ENCODE data around the gene TSHZ2.
"Not testable (repeated sequence)": the region's sequence is repeated elsewhere in the genome, so short reads cannot be mapped to it uniquely, and the experiment has no call there.

Gene TSHZ2

DNA sequence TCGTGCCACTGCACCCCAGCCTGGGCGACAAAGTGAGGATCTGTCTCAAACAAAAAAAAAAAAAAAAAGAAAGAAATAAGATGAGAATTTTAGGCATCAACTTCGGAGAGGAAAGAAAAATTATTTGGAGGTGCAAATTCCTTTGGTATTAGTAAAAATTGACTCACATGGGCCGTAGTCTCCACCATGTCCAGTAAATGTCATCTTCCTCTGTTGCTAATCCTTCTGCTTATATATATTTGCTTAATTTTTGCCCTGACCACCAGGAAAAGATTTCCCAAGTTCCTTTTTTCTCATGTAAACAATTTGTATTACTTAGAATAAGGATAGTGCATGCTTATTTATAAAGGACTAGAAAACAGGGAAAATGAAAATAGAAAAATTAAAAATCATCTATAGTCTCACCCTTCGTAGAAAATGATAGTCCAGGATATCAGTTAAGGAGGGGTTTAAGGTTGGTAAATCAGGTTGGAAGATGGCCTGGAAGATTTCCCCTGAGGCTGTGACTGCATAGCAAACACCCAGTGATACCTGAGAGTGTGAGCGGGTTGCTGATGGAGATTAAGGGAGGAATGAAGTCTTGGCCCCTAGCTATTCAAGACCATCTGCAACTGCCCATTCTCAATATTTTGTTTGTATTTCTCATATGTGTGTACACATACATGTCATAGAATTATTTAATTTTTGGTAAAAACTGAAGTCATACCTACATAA lies 380.7 kb downstream of the TSHZ2 start:
- DNase-seq (ENCODE audit: low read depth): no peak

DNA sequence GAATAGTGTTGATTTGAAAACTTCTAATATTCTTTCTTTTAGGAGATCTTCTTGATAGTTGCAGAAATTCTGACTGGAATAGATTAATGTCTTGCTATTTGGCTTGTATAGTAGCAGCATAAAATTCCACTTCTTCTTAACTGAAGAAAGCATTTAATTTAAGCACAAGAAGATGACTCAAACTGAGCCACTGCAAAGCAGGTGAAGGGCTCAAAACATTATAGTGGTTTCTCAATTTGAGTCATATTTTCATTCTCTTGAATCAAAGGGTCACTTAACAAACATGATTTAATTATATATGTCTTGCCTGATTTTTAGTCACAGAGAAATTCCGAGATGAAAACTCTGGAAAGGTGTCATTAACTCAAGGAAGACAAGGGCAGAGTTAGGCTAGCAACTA lies 382.2 kb downstream of the TSHZ2 start:
- no peak for DNase-seq (ENCODE audit: low read depth)

GRCh38 chr20:53355790-53356189 lies 383.6 kb downstream of the TSHZ2 start:
- no peak for DNase-seq (ENCODE audit: low read depth)

DNA sequence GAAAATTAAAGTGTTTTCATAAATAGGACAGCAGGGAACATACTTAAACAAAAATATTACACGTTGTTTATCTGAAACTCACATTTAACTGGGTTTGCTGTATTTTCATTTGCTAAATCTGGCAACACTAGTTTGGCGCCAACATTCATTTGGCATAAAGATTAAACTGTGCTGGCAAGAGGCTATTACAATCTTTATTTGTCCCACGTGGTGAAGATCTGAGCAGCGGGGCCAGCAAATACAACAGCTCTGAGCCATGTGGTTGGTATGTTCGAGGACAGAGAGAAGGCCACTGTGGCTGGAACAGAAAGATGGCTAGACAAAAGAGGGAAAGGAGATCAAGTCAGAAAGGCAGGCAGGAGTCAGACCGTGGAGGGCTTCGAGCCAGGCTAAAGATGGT lies 387.3 kb downstream of the TSHZ2 start:
- no peak for DNase-seq (ENCODE audit: low read depth)

DNA sequence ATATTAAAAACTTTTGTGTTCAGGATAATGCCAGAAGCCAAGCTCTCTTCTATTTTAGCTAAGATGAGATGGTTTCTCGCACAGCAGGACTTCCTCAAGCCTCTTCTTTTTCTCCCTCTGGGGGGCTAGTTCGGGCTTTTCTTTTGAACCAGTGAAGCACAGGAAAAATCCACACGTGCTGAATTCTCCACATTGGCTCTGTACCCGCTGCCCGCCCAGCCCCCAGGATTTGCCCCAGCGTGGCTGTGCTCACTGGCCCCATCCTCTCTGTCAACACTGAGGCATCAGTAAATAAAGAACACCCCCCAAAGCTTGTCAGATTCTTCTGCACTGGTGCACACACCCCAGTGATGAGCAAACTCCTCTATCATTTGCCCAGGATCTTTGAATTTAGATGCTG lies 388.7 kb downstream of the TSHZ2 start:
- no peak for DNase-seq (ENCODE audit: low read depth)

- DNase-seq (ENCODE audit: low read depth): no peak
These were observed 390.6 kb downstream of the TSHZ2 start for GRCh38 chr20:53362736-53363135.

- no peak for DNase-seq (ENCODE audit: low read depth)
These were observed 392.5 kb downstream of the TSHZ2 start for GRCh38 chr20:53364646-53365045.

DNA sequence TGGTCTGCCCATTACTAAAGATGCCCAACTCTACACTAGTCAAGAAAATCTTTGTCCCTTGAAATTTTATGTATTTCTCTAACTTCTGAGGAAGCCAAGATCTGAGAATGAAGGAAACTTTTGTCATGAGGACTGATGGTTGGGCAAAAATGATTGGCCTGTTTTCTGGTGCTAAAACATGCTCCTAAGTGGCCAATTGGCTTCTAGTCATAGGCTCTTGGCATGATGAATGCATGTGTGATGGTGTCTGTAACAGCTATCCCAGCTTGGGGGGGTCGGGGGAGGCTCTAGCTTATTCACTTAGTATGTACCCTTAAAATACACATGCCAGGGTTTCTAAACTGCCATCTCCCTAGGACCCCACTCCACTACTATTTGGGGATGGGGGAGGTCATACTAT lies 392.9 kb downstream of the TSHZ2 start:
- DNase-seq (ENCODE audit: low read depth): no peak

DNA sequence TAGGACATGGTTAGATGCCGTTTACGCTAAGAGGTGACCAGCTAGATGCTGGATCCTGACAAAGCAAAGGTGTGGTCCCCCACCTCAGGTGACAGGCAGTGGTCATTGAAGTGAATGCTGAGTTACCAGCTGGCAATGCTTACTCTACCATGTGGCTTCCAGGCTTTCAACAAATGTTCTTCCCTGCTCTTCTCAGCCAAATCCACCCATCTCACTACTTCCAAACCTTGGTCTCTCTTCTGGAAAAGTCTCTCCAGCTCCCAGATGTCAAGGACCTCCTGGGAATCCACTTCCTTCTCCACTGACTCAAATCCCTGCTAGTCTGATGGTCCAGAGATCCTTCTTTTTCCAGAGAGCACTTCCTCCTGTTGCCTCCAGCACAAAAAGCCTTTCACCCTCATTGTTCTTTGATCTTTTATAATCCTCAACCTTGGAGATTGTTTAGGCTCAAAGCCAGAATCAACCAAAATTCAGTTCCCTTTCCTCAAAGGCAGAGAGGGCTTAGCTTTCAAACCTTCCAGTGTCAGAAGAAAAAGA lies 393.4 kb downstream of the TSHZ2 start:
- DNase-seq (ENCODE audit: low read depth): no peak

- DNase-seq (ENCODE audit: low read depth): not testable (repeated sequence)
These were observed 394.8 kb downstream of the TSHZ2 start for GRCh38 chr20:53366928-53367327.

GRCh38 chr20:53369871-53370270 lies 397.7 kb downstream of the TSHZ2 start:
- no peak for DNase-seq (ENCODE audit: low read depth)

GRCh38 chr20:53370345-53370961 lies 398.3 kb downstream of the TSHZ2 start:
- DNase-seq (ENCODE audit: low read depth): no peak

GRCh38 chr20:53371216-53371615 lies 399.1 kb downstream of the TSHZ2 start:
- DNase-seq (ENCODE audit: low read depth): no peak

DNA sequence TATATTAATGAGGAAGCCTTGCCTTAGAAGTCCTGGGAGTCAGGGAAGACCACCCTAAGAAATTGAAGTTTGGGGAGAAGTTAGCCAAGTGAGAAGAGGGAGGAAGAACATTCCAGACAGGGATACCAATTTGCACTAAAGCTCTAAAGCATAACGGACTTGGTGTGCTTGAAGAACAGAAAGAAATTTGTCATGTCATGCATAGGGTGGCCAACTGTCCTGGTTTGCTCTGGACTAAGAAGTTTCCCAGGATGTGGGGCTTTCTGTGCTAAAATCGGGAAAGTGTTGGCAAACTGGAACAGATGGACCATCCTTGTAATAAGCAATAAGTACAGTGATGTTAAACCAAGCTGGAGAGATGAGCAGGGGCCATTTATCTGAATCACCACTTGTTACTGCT lies 403.9 kb downstream of the TSHZ2 start:
- no peak for DNase-seq (ENCODE audit: low read depth)

DNA sequence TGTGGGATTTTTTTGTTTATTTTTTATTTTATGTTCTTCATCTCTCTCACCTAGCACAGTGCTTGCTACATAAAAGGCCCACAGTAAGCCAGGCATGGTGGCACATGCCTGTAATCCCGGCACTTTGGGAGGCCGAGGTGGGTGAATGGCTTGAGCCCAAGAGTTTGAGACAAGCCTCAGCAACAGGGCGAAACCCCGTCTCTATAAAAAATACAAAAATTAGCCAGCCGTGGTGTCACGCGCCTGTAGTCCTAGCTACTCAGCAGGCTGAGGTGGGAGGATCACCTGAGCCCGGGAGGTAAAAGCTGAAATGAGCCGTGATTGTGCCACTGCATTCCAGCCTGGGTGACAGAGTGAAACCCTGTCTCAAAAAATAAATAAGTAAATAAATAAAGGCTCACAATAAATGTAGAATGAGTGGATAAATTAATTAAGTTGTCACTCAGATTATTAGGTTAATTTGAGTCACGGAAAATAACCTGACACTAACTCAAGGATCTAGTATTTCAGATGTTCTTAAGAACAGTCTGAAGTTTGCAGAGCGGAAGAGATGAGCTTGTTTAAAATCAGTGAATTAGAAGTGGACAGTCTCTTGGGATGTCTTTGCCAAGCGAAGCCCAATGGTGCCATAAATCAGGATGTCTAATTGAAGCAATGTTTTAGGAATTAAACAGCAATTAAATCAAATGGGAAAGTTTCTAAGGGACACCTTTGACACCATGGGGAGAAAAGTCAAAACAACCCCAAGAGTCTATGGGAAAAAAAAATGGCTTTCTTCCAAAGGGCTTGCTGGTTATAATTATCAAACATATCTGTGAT lies 407.1 kb downstream of the TSHZ2 start:
- no peak for DNase-seq (ENCODE audit: low read depth)

- DNase-seq (ENCODE audit: low read depth): no peak
These were observed 407.6 kb downstream of the TSHZ2 start for GRCh38 chr20:53379833-53380120.

DNA sequence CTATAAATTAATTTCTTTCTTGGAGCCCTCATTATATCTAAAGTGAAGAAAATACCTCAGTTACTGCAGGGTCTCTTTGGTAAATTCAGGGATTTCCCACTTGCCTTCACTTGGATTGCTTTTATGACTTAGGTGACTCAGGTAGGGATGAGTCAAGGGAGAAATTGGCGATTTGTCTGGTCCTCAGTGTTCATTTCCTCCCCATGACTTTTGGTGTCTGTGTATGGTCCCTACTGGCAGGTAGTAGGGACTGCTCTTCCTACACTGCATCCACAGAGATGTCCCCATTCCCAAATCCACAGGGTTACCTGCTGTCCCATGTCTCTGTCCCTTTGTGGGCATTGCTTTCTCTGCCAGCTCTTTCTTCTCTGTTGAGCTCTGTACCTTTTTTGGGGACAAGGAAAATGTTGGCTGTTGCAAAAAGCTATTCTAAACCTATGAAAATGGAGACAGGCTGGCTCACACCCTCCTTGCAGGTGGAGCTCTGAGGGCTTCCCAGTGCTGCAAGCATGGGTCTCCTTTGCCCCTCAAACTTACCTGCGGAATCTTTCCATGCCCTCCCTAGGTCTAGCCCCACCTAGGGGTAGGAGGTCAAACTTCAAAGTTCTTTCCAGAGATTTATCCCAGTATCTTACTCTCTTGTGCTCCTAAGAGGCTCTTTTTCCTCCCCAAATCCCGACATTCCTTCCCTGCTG lies 409.6 kb downstream of the TSHZ2 start:
- no peak for DNase-seq (ENCODE audit: low read depth)

DNA sequence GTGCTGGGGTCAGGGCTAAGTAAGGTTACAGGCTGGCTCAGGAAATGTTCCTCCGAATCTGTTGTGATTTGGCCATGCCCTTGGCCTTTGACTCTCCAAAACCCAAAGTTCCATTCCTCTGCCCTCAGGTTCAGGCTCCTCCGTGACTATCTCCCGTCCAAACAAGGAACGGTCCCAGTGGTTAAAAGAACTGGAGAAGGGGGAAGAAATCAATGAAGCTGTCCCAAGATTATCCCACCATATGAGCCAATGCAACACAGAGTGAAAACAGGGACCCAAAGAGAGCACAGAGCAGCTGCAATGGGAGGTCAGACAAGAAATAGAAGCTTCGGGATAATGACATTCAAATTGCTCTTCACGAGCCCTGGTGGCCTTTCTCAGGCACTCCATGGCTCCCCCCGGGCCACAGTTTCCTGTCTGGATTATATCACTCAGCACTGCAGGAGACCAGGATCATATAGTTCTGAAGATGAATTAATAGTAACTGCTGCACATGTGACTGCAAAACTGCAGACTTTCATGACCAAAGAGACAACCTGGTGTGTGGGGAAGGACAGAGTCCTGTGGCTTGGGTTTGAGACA lies 410.2 kb downstream of the TSHZ2 start:
- DNase-seq (ENCODE audit: low read depth): no peak

- DNase-seq (ENCODE audit: low read depth): no peak
These were observed 411.8 kb downstream of the TSHZ2 start for GRCh38 chr20:53383916-53384315.

GRCh38 chr20:53384392-53384791 lies 412.2 kb downstream of the TSHZ2 start:
- no peak for DNase-seq (ENCODE audit: low read depth)

DNA sequence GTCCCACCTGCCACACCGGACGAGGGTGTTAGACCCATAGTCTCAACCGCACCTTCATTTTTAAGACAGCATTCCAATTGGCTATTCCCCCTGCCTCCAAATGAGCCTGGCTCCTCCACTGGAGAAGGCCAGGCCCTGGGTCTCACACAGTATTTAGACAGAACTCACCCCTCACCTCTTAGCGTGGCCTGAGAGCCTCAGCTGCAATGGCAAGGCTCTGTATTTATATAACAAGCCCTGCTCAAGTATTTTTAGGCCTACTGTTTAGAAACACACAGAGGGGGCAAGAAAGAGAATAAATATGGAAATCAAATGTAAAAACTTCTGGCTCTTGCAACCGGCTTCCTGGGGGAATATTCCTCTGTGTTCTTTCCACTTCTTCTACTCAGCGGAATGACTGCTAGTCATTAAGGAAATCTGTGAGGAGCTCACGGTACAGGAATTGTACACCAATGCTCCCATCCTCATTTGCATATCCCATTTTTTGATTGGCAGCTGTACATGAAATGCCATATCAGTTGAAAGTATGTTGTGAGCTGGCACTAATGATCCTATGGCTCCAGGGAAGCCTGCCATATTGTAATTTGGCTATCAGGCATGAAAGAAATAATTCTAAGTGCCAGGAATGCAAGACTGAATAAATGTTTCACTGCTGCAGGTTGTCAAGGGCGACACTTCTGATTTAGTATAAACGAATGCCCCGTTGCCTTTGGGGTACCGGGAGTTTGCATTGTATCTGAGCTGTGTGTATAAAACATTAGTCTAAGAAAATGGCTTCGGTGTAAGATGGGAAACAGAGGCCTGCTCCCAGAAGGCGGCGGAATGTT lies 414.0 kb downstream of the TSHZ2 start:
- DNase-seq (ENCODE audit: low read depth): no peak

All from stimulated activated CD8-positive, alpha-beta memory T cell treated with anti-CD3 and anti-CD28 coated beads, Interleukin-15, amount 100 ng/mL, for 1 hour (primary cell).